ENCODE measurements around the gene PAFAH2. TPM values are rescaled to one million over a fixed set of nuclear protein-coding genes. Genes with fewer than 3 reads are reported as not detected.
A peak's percentile ranks its signal among the peaks of the same experiment; 100 is the strongest.
"Not testable (repeated sequence)": the region's sequence is repeated elsewhere in the genome, so short reads cannot be mapped to it uniquely, and the experiment has no call there.

Gene PAFAH2
- polyA plus RNA-seq, 4 donors = 17.2 to 32.7 (median 26.1) TPM

DNA sequence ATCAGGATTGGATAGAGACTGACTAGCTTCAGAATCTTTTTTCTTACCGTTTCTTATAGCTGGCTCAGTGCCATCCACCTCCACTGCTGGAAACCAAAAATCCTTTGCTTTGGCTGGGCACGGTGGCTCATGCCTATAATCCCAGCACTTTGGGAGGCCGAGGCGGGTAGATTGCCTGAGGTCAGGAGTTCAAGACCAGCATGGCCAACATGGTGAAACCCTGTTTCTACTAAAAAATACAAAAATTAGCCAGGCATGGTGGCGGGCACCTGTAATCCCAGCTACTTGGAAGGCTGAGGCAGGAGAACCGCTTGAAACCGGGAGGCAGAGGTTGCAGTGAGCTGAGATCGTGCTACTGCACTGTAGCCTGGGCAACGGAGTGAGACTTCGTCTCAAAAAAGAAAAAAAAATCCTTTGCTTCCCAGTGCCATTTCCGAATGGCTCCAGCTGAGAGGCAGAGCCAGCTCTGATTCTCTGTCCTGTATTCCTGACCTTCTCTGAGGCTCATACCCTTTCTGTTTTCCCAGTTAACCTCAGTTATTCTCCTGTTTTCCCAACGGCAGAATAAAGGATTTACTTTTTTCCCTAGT, 65.0 kb downstream of the PAFAH2 start:
- H3K27ac ChIP-seq (ENCODE audit: low read depth in 1 of 3, low read length in 2 of 3); H3K9me3 ChIP-seq (ENCODE audit: control insufficient read depth in 2 of 2, insufficient read depth in 1 of 2, low read depth in 1 of 2, low read length in 1 of 2); DNase-seq; H3K36me3 ChIP-seq (ENCODE audit: control insufficient read depth in 3 of 3, insufficient read depth in 2 of 3, low read depth in 1 of 3, low read length in 3 of 3); H3K4me3 ChIP-seq (ENCODE audit: low read depth in 1 of 3, low read length in 3 of 3); H3K4me1 ChIP-seq (ENCODE audit: control insufficient read depth in 3 of 3, insufficient read depth in 2 of 3, low read depth in 1 of 3, low read length in 2 of 3); H3K27me3 ChIP-seq (ENCODE audit: control insufficient read depth in 3 of 3, insufficient read depth in 3 of 3, low read length in 3 of 3); FAIRE-seq: not testable (repeated sequence)
- 70 to 75% (median 75%) methylated on average over 12 of the region's 12 CpGs for WGBS, 3 donors

DNA sequence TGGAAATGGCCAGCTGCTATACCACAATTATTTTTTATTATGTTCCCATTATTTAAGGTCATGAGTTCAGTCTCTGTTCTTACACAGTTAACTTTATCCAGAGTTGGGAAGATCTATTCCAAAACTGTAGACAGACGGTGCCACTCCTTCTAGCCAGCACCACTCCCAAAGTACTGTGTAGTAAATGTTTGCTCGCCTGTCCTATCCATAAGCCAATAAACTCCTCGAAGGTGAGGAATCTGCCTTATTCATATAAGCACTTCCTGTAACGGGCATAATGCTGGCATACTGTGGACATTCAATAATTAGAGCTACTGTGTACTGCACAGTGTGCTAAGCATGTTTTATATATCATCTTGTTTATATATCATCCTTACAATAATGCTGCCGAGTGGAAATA, 65.5 kb downstream of the PAFAH2 start:
- FAIRE-seq (no peak), DNase-seq (peak in 1 of 2 donors; percentile 10)
- Histone ChIP-seq H3K4me3 (ENCODE audit: low read depth in 1 of 3, low read length in 3 of 3) (no peak overlapping the region), H3K36me3 (ENCODE audit: control insufficient read depth in 3 of 3, insufficient read depth in 2 of 3, low read depth in 1 of 3, low read length in 3 of 3) (no peaks in the 10 kb centered on the region), H3K9me3 (ENCODE audit: control insufficient read depth in 2 of 2, insufficient read depth in 1 of 2, low read depth in 1 of 2, low read length in 1 of 2) (no peaks in the 10 kb centered on the region), H3K27ac (ENCODE audit: low read depth in 1 of 3, low read length in 2 of 3) (no peak overlapping the region), H3K4me1 (ENCODE audit: control insufficient read depth in 3 of 3, insufficient read depth in 2 of 3, low read depth in 1 of 3, low read length in 2 of 3) (peaks cover 0 to 3% (median 0%) of the 10 kb centered on the region in 3 donors), H3K27me3 (ENCODE audit: control insufficient read depth in 3 of 3, insufficient read depth in 3 of 3, low read length in 3 of 3) (no peaks in the 10 kb centered on the region)
- 29 to 56% (median 51%) methylated on average over 5 of the region's 5 CpGs for WGBS, 3 donors

DNA sequence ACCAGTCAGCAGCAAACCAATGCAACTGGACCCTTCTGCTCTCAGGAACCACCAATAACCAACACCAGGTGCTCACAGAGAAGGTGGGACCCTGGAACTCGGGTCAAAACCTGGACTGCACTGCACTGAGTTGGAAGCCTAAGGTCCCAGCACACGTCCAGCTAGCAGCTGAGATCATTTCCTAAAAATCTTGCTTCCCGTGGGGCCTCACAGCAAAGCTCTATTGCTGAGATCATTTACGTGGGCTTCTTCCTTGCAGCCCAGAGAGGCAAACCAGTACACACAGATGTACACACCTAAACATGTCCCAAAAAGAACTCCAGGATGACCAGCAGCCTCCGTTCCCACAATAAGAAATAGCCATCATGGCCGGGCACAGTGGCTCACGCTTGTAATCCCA, 68.8 kb downstream of the PAFAH2 start:
- H3K9me3 ChIP-seq (ENCODE audit: control insufficient read depth in 2 of 2, insufficient read depth in 1 of 2, low read depth in 1 of 2, low read length in 1 of 2) = no peaks in the 10 kb centered on the region
- no peak overlapping the region for H3K27ac ChIP-seq (ENCODE audit: low read depth in 1 of 3, low read length in 2 of 3)
- H3K27me3 ChIP-seq (ENCODE audit: control insufficient read depth in 3 of 3, insufficient read depth in 3 of 3, low read length in 3 of 3) = no peaks in the 10 kb centered on the region
- no peaks in the 10 kb centered on the region for H3K36me3 ChIP-seq (ENCODE audit: control insufficient read depth in 3 of 3, insufficient read depth in 2 of 3, low read depth in 1 of 3, low read length in 3 of 3)
- FAIRE-seq (no peak), DNase-seq (no peak)
- H3K4me1 ChIP-seq (ENCODE audit: control insufficient read depth in 3 of 3, insufficient read depth in 2 of 3, low read depth in 1 of 3, low read length in 2 of 3) = peaks cover 0 to 3% (median 0%) of the 10 kb centered on the region in 3 donors
- 79 to 83% (median 81%) methylated on average over 7 of the region's 7 CpGs for WGBS, 3 donors
- no peak overlapping the region for H3K4me3 ChIP-seq (ENCODE audit: low read depth in 1 of 3, low read length in 3 of 3)

DNA sequence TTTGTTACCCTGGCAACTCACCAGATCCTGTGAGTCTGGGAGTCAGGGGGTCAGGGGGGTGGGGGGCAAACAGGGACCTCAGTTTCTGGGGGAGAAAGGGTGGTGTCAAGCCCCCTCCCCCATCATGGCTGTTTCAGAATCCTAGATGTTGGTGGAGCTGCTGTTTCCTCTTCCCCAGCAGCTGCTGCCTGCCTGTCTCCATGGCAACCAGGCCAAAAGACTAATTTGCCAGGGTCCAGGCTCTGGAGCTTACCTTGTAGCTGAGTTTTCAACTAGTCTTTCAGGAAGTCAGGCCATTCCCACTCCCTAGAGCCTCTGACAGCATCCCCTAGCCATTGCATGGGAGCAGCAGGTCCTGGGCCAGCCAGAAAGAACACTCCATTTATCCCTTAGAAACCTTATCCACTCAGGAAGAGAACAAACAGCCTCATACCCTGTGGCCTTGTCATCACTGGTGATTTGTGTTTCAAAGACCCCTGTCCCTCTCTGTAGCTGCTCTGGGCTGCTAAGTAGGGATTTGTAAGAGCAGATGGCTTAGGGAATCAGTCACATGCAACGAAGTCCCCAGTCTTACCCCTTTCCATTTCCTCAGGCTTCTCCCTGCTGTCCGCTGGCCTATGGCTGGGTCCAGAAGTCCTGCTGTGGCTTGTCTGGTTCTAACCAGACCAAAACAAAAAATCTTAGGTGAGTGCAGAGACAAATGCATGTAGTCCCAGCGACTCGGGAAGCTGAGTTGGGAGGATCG, 70.2 kb downstream of the PAFAH2 start:
- Histone ChIP-seq H3K27me3 (ENCODE audit: control insufficient read depth in 3 of 3, insufficient read depth in 3 of 3, low read length in 3 of 3) (no peaks in the 10 kb centered on the region), H3K36me3 (ENCODE audit: control insufficient read depth in 3 of 3, insufficient read depth in 2 of 3, low read depth in 1 of 3, low read length in 3 of 3) (no peaks in the 10 kb centered on the region), H3K4me3 (ENCODE audit: low read depth in 1 of 3, low read length in 3 of 3) (no peak overlapping the region), H3K9me3 (ENCODE audit: control insufficient read depth in 2 of 2, insufficient read depth in 1 of 2, low read depth in 1 of 2, low read length in 1 of 2) (no peaks in the 10 kb centered on the region), H3K4me1 (ENCODE audit: control insufficient read depth in 3 of 3, insufficient read depth in 2 of 3, low read depth in 1 of 3, low read length in 2 of 3) (peaks cover 0 to 9% (median 0%) of the 10 kb centered on the region in 3 donors), H3K27ac (ENCODE audit: low read depth in 1 of 3, low read length in 2 of 3) (peak overlapping the region in 1 of 3 donors; percentile 5)
- DNase-seq (no peak), FAIRE-seq (no peak)
- WGBS, 3 donors = 91 to 96% (median 94%) methylated on average over 5 of the region's 5 CpGs

DNA sequence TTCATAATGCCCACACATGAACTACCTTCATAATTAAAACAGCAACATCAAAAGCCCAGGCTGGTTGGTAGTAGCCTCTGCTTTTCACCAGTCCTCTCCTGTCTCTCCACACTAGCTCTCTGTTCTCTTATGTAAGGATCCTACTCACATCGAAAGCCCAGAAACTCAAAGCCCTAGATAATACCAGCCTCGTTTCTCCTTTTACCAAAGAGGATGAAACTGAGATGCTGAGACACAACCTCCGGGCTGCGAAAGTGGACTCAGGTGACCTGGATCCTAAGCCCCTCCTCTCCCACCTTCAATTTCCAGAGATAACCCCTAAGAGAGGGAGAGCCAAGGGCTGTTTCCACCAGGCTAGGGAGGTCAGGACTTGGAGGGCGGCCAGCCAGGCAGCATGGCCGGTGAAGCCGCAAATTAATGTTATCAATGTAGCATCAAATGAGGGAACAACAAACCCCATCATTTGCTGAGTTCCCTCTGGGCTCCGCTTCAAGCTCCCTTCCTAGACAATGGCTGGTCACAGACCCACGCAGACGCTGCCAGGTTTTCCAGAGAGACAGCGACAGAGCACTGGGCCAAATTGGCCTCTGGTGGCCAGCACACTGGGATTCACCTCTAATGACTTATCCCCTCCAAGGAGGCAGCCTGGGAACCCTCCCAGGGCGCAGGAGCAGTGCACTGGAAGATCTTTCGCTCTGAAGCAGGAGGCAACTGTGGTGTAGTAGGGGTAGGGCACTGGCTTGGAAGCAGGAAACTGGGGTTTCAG, 70.9 kb downstream of the PAFAH2 start:
- 75 to 82% (median 76%) methylated on average over 13 of the region's 13 CpGs for WGBS, 3 donors
- Histone ChIP-seq H3K4me3 (ENCODE audit: low read depth in 1 of 3, low read length in 3 of 3) (no peak overlapping the region), H3K4me1 (ENCODE audit: control insufficient read depth in 3 of 3, insufficient read depth in 2 of 3, low read depth in 1 of 3, low read length in 2 of 3) (peaks cover 0 to 14% (median 0%) of the 10 kb centered on the region in 3 donors), H3K27ac (ENCODE audit: low read depth in 1 of 3, low read length in 2 of 3) (peak overlapping the region in 1 of 3 donors; percentile 50), H3K36me3 (ENCODE audit: control insufficient read depth in 3 of 3, insufficient read depth in 2 of 3, low read depth in 1 of 3, low read length in 3 of 3) (no peaks in the 10 kb centered on the region), H3K27me3 (ENCODE audit: control insufficient read depth in 3 of 3, insufficient read depth in 3 of 3, low read length in 3 of 3) (no peaks in the 10 kb centered on the region), H3K9me3 (ENCODE audit: control insufficient read depth in 2 of 2, insufficient read depth in 1 of 2, low read depth in 1 of 2, low read length in 1 of 2) (no peaks in the 10 kb centered on the region)
- no peak for FAIRE-seq
- DNase-seq = no peak

DNA sequence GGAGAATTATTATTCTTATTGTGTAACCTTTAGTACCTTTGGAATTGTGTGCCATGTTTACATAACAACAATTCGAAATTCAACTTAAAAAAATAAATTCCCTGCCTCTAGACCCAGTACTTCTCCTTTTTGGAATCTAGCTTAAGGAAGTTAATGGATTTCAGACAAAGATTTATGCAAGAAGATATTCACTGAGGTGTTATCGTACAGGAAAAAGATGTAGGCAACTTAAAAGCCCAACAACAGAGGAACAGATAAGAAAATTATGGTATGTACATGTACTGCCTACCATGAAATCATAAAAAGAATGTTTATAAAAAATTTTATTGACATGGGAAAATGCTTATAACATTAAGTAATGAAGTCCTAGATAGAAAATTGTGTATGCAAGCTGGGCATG, 73.4 kb downstream of the PAFAH2 start:
- WGBS, 3 donors = 18 to 47% (median 34%) methylated on average over 2 of the region's 2 CpGs
- peaks cover 0 to 2% (median 0%) of the 10 kb centered on the region in 3 donors for H3K27me3 ChIP-seq (ENCODE audit: control insufficient read depth in 3 of 3, insufficient read depth in 3 of 3, low read length in 3 of 3)
- no peak overlapping the region for H3K27ac ChIP-seq (ENCODE audit: low read depth in 1 of 3, low read length in 2 of 3)
- peaks cover 0 to 14% (median 0%) of the 10 kb centered on the region in 3 donors for H3K4me1 ChIP-seq (ENCODE audit: control insufficient read depth in 3 of 3, insufficient read depth in 2 of 3, low read depth in 1 of 3, low read length in 2 of 3)
- H3K9me3 ChIP-seq (ENCODE audit: control insufficient read depth in 2 of 2, insufficient read depth in 1 of 2, low read depth in 1 of 2, low read length in 1 of 2) = no peaks in the 10 kb centered on the region
- no peak overlapping the region for H3K4me3 ChIP-seq (ENCODE audit: low read depth in 1 of 3, low read length in 3 of 3)
- FAIRE-seq = no peak
- DNase-seq = no peak
- H3K36me3 ChIP-seq (ENCODE audit: control insufficient read depth in 3 of 3, insufficient read depth in 2 of 3, low read depth in 1 of 3, low read length in 3 of 3) = no peaks in the 10 kb centered on the region

DNA sequence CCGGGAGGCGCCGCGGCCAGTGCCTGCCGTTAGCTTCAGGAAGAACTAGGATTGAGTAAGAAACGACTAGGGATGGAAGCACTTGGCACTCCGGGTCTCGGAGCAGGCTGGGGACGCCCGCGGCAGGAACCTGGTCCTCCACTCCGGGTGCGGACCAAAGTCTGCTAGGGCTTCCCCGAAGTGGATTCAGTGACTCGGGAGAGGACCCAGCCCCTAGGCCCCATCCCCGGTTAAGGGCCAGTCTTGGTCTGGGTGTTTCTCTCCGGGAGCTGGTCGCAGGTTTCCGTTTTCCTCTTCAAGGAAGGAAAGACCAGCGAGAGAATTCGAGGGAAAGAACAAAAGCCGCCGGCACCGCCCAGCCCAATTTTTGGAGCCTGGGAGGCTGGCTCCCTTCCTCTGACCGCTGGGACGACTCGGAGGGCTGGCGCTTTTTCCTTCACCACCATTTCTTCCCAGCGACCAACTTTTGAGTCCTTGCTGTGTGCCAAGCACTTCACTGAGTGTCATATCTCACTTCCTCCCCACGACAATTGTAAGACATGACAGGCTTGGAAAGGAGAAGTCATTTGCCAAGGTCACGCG, 74.8 kb downstream of the PAFAH2 start:
- Histone ChIP-seq H3K27me3 (ENCODE audit: control insufficient read depth in 3 of 3, insufficient read depth in 3 of 3, low read length in 3 of 3) (peaks cover 0 to 2% (median 0%) of the 10 kb centered on the region in 3 donors), H3K4me3 (ENCODE audit: low read depth in 1 of 3, low read length in 3 of 3) (peak overlapping the region; percentile 27 to 50 (median 48)), H3K4me1 (ENCODE audit: control insufficient read depth in 3 of 3, insufficient read depth in 2 of 3, low read depth in 1 of 3, low read length in 2 of 3) (peaks cover 0 to 18% (median under 1%) of the 10 kb centered on the region in 3 donors), H3K36me3 (ENCODE audit: control insufficient read depth in 3 of 3, insufficient read depth in 2 of 3, low read depth in 1 of 3, low read length in 3 of 3) (no peaks in the 10 kb centered on the region), H3K9me3 (ENCODE audit: control insufficient read depth in 2 of 2, insufficient read depth in 1 of 2, low read depth in 1 of 2, low read length in 1 of 2) (no peaks in the 10 kb centered on the region), H3K27ac (ENCODE audit: low read depth in 1 of 3, low read length in 2 of 3) (peak overlapping the region in 2 of 3 donors; percentile 53 to 67)
- 0 to 2% (median 1%) methylated on average over 31 to 32 of the region's 32 CpGs for WGBS, 3 donors
- DNase-seq = peak; percentile 37 to 71
- no peak for FAIRE-seq
